GM21447 (cell line): ENCODE data around the gene SLMAP.
A peak's percentile ranks its signal among the peaks of the same experiment; 100 is the strongest.

Experiments used
- ATAC-seq: cut with Tn5 transposase; IDR thresholded peaks from one replicate; pipeline ENCODE4 v1.9.1; 2021; ENCODE audit not compliant: unreplicated experiment

The SLMAP gene

DNA sequence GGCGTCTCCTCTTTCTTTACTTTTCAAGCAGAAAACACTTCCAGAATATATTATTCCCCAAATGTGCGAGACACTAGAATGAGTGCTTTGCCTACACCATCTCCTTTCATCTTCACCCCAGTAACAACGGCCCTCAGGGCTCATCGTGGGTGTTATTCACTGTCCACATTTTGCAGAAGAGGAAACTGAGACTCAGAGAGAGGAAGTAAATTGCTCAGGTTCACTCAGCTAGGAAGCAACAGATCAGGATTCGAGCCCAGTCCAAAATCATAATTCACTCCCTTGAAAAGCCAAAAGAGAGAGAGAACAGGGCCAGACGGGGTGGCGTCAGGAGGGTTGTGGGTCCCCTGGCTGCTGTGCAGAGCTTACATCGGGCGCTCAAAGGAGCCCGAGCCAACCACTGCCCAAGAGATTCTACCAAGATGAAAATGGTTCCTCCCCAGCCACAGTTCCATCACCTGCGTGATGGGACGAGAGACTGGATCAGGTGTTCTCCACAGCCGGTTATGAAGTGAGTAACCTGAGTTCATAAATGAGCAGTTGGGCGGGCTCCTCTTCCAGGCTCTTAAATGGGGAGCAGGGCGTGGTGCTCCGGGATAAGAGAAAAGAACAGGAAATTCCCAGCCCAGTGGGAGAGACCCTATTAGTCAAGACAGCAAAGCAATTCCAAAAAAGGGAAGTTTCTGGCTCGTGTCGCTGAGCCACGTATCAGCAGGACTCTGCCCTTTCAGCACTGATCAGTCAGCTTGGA lies 203.5 kb downstream of the SLMAP start:
- ATAC-seq: peak; percentile 51

DNA sequence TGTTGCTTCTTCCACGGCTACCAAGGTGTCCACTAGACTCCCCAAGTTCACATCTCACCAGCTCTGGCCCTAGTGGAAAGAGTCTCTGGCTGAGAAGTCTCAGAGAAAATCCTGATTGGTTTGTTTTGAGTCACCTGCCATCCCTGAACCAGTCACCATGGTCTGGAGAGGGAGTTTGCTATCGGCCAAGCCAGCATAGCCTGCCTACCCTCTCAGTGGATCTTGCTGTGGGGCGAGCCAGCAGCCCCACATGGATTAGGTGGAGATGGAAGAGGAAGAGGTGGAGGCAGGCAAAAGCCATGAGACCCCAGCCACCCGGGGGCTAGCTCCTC lies 204.0 kb downstream of the SLMAP start:
- ATAC-seq: no peak

DNA sequence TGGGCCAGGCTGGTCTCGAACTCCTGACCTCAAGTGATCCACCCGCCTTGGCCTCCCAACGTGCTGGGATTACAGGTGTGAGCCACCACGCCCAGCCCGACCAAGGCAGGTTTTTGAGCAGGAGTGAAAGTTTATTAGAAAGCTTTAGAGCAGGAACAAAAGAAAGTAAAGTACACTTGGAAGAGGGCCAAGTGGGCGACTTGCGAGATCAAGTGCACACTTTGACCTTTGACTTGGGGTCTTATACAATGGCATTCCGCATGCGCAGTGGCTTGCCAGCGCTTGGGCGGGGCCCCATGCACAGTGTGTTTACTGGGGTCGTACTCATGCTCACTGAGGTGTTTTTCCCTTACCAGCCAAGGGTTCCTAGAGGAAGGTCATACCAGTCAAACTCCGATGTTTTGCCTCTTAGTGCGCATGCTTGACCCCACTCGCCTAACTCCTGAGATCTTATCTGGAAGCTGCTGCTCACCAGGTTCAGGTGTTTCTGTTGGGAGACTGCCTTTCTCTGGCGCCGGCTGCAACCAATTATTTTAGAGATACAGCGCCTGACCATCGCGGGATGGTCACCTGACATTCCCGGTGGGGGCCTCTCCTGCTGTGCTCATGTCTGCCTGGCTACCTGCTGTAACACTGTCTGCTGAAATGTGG lies 205.2 kb downstream of the SLMAP start:
- no peak for ATAC-seq

DNA sequence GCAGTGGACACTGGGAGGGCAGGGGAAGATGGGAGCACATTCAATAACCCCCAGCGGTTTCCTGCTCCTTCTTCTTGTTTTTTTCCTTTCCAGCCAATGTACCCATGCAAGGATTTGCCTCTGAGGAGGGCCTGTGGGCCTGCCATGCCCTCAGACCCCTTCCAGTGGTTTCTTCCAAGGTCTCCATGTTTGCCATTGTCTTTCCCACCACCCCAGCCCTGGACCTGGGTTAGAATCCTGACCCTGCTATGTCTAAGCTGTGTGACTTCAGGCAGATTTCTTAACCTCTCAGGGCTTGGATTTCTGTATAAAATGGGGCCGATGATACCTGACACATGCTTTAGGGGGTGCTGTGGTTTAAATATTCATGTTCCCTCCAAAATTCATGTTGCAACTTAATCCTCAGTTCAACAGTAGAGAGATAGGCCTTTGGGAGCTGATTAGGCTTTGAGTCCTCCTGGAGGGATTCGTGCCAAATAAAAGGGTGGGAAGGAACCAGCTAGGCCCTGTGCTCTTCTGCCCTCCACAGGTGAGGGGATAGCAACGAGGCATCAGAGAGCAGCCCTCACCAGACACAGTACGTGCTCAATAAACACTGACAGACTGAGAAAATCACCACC lies 205.8 kb downstream of the SLMAP start:
- ATAC-seq: no peak

DNA sequence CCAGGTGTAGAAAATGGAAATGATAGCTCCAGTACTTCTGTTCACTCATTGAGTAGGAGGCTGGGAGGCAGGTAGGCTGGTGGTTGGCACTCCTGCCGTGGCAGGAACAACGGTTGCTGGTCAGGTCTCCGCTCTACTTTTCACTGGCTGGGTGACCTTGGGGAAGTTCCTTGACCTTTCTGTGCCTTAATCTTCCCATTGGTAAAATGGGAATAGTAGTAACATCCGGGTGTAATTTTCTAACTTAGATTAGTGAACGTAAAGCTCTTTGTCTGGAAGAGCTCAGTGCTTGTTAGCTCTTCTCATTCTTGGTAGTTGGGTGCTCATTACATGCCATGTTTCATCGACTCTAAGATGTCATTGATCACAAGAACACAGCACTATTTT lies 206.3 kb downstream of the SLMAP start:
- no peak for ATAC-seq

DNA sequence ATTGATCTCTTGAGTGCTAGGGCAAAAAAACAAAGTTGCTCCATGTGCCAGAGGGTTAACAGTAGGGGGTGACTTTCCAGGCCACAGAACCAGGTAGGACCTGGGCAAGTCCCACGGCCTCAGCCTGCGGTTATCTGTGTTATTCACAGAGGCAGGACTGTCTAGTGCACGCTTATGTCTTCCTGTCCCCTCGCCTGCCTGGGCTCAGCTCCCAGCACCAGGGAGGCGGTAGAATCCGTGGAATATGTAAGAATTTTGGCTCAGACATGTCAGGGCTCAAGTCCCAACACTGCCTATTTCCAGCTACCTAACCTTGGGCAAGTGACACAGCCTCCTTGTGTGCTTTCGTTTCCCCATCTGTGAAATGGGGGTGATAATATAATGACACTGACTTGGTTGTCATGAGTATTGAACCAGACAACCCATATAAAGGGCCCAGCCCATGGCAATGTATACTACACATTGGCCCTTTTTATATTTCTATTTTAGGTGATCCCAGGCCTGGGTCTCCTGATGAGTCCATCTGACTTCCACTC lies 207.8 kb downstream of the SLMAP start:
- ATAC-seq: no peak

DNA sequence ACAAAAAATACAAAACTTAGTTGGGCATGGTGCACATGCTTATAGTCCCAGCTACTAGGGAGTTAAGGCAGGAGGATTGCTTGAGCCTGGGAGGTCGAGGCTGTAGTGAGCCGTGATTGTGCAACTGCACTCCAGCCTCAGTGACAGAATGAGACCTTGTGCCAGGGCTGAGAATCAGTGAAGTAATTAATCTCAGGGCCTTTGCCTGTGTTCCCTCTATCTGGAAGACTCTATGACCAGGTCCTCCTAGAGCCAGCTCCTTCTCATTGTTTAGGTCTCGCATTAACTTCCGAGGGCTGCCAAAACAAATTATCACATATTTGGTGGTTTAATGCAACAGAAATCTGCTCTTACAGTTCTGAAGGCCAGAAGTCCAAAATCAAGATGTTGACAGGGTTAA lies 210.7 kb downstream of the SLMAP start:
- ATAC-seq: no peak

DNA sequence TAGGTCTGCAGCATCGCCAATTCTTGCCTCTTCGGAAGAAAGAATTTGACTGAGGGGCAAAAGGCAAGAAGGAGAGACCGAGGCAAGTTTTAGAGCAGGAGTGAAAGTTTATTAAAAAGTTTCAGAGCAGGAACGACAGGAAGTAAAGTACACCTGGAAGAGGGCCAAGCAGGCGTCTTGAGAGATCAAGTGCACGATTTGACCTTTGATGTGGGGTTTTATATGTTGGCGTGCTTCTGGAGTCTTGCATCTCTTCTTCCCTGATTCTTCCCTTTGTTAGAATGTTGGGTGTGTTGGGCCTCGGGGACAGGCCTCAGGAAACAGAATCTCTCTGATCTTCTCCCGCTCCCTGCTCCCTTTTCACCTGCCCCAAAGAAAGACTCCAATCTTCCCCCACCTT lies 211.5 kb downstream of the SLMAP start:
- ATAC-seq: no peak

DNA sequence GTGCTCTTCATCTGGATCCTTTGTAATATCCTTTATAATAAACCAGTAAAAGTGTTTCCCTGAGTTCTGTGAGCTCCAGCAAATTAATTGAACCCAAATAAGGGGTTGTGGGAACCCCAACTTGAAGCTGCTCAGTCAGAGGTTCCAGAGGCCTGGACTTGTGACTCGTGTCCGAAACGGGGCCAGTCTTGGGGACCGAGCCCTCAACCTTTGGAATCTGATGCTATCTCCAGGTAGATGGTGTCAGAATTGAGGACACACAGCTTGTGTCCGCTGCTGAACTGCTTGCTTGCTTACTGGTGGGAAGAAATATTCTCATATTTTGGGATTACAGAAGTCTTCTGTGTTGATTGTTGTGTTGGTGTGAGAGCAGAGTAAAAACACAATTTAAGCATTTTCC lies 212.4 kb downstream of the SLMAP start:
- no peak for ATAC-seq

DNA sequence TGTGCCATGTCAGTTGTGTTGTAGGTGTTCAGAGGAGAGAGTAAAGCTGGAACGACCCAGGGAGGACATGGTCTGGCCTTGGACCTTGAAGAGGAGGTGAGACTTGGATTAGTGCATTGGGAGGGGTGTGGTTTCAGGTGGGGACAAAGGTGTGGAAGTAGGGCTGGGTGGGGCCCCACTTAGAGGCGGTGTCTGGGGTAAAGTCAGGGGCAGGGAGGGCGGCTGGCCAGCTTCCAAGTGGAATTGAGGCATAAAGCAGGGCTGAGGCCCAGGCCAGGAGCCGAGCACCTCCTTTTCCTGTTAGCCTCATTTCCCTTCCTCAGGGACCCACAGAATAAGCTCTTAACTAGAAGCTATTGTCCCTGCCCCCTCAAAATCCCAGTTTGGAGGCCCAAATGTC lies 215.9 kb downstream of the SLMAP start:
- ATAC-seq: no peak

DNA sequence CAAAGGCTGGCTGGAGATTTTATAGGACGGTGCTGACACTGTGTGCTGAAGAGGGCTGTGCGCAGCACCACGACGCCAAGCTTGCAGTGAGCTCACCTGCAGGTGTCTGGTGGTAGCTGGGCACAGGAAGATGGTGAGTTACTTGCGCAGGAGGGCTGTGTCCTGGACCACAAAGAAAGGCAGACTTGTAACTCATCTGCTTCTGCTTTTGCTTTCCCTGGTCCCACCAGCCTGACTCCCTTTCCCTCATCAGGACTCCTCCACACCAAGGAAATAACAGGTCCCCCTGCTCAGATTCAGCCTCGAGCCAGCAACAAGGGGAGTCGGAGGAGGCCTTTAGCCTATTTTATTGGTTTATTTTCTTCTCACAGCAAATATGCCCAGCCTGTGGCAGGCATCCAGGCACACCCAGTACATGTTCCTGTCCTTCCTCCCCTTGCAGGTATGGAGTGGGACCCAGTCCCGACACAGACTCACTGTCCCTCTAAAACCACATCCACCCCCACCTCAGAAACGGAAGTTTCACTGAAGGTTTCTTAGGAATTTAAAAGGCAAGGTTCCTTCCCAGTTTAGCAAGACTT lies 216.5 kb downstream of the SLMAP start:
- ATAC-seq: no peak

DNA sequence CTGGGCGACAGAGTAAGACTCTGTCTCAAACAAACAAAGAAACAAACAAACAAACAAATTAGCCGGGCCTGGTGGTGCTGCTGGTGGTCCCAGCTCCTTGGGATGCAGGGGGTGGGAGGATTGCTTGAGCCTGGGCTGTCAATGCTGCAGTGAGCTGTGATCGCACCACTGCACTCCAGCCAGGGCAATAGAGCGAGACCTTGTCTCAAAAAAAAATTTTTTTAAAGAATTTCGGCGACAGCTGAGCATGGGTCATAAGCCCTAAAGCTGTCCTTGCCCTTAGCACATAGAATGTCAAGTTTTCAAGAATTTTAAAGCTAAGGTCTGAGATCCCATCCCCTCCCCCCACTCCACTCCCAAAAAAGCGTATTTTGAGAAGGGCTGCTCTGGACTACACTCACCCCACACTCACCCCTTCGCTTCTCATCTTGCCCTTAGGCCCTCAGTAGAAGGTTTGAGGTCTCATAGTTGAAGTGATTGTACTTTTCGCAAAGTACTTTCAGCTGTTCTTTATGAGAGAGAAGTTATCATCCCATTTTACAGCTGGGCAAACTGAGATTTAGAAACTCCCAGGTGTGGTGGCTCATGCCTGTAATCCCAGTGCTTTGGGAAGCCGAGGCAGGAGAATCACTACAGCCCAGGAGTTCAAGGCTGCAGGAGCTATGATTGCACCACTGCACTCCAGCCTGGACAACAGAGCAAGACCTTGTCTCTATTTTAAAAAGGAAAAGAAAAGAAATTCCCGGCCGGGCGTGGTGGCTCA lies 217.8 kb downstream of the SLMAP start:
- no peak for ATAC-seq

DNA sequence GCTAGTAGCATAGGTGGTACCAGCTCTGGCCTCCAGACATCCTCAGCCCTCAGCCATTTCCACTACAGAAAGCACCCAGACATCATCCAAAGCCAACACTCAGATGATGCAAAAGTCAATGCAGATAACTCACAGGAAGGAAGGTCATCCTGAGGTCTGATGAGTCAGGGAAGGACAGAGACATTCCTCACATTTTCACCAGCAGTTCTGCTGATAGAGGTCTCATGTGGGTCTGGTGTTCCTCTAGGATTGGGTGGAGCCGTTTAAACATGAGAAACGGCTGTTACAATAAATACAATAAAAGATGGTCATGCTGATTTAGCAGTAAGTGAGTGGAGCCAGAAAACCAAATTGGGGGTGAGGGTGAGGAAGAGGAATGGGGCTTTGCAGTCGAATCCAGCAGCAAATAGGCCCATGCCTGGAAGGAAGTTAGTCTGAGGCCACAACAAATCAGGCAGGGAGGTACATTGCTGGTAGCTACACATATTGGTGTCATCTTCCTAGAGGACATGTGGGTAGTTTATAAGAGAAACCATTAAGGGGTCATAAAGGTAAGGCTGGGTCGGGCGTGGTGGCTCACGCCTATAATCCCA lies 218.8 kb downstream of the SLMAP start:
- no peak for ATAC-seq

DNA sequence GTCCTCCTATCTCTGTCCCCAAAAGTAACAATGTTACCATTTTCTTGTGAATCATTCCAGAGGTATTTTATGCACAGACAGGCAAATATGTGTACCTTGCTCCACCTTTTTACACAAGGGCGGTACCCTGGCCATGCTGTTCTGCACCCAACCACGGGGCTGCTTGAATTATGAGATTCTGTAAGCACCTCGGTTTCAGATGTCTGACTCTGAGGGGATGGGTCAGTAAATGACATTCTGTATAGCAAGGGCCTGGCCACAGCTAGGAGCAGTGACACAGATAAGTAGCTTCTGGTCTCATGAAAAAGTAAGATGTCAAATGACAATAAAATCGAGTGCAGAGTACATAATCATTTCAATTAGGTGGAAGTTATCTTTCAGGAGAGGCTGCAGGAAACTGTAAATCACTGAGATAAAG lies 221.7 kb downstream of the SLMAP start:
- ATAC-seq: no peak

DNA sequence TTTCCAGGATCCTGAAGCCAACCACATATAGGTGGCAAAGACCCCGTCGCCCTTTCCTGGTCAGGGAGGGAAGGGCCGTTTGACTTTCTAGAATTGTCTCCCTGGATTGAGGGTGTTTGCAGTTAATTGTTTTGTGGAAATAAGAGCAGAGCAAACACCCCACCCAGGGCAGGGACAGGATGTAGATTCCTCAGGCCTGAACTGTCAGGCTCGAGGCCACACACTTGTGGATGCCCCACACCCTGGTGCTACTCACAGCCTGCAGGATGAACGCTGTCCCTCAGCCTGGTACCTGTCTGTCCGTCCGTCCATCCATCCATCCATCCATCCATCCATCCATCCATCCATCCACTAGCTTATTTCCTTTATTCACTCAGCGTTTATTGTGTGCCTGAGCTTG lies 222.2 kb downstream of the SLMAP start:
- ATAC-seq: no peak
